GM10266 (cell line): ENCODE results near the gene KBTBD12.

Source experiments
- DNase-seq: peaks from one replicate; pipeline ENCODE4 v3.0.0; 2012; ENCODE audit errors: extremely low spot score
- TF ChIP-seq, protein P1 (sequence below): IDR thresholded peaks from 2 replicates; pipeline ENCODE4 v1.5.1; 2012; ENCODE audit warnings: mild to moderate bottlenecking, low read depth; ENCODE audit not compliant: control insufficient read depth, insufficient read depth; ENCODE audit errors: missing control alignments

The KBTBD12 gene

DNA sequence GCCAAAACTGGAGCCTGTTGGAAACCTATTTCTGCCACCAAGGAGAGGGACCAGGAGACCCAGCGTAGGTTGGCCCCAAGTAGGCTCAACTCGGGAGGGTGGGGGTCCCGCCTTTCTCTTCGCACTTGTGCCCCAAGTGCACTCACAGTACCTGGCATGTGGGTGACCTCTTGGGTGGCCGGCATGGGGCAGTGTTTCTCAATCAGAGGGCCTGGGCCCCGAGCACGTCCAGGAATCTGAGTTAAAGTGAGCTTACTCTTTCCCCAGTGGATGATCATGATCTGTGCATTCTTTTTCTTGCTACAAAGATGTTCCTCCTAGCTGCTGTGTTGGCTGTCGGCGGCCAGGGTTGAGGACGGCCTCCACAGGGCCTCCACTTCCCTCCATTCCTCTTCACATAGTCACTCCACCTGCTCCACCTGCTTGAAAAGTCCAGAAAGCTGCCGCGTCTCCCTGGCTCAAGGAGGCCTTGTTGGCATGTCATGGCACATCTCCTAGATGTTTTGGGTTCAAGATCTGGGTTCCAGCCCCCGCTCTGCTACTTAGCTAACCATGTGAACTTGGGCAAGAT is 70.7 kb downstream of the KBTBD12 start:
- no peak for DNase-seq
- TF ChIP-seq, protein P1, sequence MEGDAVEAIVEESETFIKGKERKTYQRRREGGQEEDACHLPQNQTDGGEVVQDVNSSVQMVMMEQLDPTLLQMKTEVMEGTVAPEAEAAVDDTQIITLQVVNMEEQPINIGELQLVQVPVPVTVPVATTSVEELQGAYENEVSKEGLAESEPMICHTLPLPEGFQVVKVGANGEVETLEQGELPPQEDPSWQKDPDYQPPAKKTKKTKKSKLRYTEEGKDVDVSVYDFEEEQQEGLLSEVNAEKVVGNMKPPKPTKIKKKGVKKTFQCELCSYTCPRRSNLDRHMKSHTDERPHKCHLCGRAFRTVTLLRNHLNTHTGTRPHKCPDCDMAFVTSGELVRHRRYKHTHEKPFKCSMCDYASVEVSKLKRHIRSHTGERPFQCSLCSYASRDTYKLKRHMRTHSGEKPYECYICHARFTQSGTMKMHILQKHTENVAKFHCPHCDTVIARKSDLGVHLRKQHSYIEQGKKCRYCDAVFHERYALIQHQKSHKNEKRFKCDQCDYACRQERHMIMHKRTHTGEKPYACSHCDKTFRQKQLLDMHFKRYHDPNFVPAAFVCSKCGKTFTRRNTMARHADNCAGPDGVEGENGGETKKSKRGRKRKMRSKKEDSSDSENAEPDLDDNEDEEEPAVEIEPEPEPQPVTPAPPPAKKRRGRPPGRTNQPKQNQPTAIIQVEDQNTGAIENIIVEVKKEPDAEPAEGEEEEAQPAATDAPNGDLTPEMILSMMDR, result no peak

DNA sequence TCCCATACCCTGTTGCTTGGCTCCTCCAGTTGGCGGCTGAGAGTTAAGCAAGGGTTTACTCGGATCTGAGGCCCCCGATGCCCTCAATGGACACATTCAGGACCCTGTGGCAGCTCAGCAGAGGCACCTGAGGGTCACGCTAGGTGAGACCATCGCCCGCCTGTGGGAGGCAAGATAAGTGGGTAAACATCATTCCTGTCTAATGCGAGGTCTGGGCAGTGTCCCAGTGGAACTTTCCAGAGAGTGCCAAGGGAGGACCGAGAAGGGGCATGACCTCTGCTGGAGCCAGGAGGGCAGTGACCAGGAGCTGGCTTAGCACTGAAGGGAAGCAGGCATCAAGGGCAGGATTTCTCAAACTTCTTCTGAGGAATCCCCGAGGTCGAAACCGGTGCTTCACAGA is 71.8 kb downstream of the KBTBD12 start:
- DNase-seq, result no peak
- TF ChIP-seq, protein P1, result no peak

DNA sequence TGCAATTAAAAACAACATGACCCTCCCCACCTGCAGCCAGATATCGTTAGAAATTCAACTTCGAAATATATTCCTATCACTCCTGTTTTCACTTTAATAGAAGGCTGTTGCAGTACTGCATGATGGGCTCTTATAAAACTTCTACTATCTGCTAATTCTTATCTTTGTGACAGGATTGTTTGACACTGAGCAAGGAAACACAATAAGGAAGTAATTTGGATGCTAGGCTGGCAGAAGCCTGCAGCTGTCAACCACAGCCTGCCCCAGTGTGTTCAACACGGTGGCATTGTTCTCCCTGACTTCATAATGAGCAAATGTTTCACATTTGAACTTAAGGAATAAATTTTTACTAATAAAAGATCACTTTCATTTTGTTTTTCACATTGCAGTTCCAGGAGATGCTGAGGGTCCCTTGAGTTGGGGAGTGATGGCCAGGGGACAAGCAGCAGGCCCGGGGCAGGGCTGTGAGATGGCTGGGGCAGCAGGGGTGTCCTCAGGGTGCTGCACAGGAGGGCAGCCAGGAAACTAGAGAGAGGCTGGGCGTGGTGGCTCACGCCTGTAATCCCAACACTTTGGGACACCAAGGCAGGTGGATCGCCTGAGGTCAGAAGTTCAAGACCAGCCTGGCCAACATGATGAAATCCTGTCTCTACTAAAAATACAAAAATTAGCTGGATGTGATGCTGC is 72.4 kb downstream of the KBTBD12 start:
- TF ChIP-seq, protein P1, result no peak

DNA sequence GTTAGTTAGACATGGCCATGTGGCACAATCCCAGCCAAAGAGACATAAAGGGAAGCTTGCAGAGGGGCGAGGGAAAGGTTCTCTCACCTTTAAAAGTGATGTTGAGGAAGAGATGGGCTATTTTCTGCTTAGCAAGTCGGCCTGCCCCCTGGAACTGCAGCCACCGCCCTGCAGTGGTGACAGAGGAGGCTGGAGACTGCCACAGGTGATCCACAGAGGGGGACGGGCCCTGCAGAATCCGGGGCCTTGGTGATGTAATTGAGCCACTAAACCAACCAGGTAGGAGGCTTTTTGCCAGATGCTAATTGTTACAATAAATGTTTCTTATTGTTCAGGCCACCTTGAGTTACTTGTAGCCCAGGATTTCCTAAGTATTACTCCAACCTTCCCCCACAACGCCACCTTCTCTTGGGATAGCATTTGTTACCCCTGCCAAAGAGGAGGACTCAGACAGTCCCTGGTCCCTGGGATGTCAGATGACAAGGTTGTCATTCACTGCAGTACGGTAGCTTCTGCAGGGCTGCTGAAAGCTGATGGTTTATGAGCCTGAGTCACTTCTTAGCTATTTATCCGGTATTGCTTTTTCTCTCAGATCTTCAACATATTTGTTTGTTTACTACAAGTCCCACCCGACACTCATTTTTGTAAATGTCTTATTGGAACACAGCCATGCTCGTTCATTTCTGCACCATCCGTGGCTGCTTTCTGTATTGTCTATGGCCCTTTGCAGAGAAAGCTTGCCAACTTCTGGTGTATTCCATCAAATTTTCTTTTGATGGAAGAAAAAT is 73.9 kb downstream of the KBTBD12 start:
- no peak for DNase-seq
- TF ChIP-seq, protein P1, result no peak

More for the DNA sequence above, 72.4 kb downstream of the KBTBD12 start:
- no peak for DNase-seq

DNA sequence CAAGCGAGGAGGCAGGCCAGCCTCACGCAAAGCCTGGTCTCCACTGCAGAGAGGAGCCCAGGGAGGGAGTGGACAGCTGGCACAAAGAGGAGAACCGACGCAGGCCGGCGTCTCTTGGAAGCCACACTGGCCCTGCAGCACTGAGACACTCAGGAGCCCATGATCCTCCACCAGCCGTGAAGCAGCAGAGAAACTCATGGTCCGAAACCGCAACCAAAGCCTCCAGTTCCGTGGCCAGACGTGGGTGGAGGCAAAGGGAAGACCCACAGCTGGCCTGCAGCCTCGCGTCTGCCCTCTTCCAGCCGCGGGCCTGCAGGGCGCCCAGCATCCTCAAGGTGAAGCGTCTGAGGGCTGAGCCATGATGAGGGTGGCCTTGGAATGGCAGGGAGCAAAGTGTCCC is 75.0 kb downstream of the KBTBD12 start:
- DNase-seq, result no peak
- TF ChIP-seq, protein P1, result no peak

DNA sequence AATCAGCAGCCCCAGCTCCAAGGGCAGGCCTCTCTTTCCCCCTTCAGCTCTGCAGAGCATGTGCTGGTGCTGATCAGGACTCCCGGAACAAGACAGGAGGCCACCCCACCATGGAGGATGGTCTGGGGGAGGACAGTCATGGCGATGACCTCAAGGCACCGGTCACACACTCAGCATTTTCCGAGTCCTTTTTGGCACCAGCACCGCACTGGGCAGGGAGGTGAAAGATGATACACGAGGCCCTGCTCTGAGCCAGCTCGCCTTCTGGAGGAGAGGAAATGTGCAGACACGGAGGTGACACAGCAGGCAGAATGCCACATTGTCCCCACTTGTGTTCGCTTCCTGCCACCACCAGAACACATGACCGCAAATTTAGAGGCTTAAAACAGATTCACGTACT is 75.4 kb downstream of the KBTBD12 start:
- no peak for DNase-seq
- TF ChIP-seq, protein P1, result no peak

DNA sequence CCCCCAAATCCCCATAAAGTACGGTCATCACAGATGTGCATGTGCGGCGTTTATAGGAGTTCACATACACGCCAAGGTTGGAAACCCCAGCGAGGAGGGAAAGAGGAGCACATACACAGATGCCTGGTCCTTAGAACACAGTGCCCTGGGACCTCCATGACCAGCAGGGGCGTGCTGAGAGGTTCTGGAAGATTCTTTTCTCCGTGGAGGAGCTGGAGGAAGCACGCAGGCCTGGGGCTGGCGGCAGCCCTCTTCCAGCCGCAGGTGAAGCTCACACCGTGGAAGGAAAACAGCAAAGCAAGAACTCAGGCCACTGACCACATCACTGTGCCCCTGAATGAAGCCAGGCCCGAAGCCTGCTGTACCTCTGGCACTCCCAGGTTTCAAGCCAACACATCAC is 76.2 kb downstream of the KBTBD12 start:
- TF ChIP-seq, protein P1, result no peak
- no peak for DNase-seq
